ENCODE data around the gene NRCAM. TPM values are rescaled to one million over a fixed set of nuclear protein-coding genes. Genes with fewer than 3 reads are reported as not detected.

The NRCAM gene
- total RNA-seq, 4 donors from 2014 or later, result 0.77 to 30.3 (median 2.0) TPM; not detected in 1

GRCh38 chr7:108327353-108327752, 128.9 kb downstream of the NRCAM start:
- intact Hi-C loops (cut with DNase I; ENCODE audit: low total_unique reads), result no loop called here
- no peaks in the 10 kb centered on the region for H3K4me1 ChIP-seq
- no peaks in the 10 kb centered on the region for H3K9me3 ChIP-seq
- H3K36me3 ChIP-seq, result no peaks in the 10 kb centered on the region
- H3K27me3 ChIP-seq, result no peaks in the 10 kb centered on the region
- H3K4me3 ChIP-seq, result no peak overlapping the region
- DNase-seq, result no peak
- TF ChIP-seq CTCF (IDR thresholded peaks at IDR 0.05), result no peak
- TF ChIP-seq POLR2A (IDR thresholded peaks at IDR 0.05), result no peak
- H3K27ac ChIP-seq, result no peak overlapping the region

GRCh38 chr7:108326938-108327337, 129.3 kb downstream of the NRCAM start:
- no peak for DNase-seq
- Histone ChIP-seq H3K9me3 (no peaks in the 10 kb centered on the region), H3K4me3 (no peak overlapping the region), H3K27ac (no peak overlapping the region), H3K36me3 (no peaks in the 10 kb centered on the region), H3K4me1 (no peaks in the 10 kb centered on the region), H3K27me3 (no peaks in the 10 kb centered on the region)
- intact Hi-C loops (cut with DNase I; ENCODE audit: low total_unique reads), result no loop called here
- TF ChIP-seq POLR2A (IDR thresholded peaks at IDR 0.05) (no peak), CTCF (IDR thresholded peaks at IDR 0.05) (no peak)

GRCh38 chr7:108324053-108325038, 131.9 kb downstream of the NRCAM start:
- Histone ChIP-seq H3K4me1 (no peaks in the 10 kb centered on the region), H3K27me3 (no peaks in the 10 kb centered on the region), H3K9me3 (no peaks in the 10 kb centered on the region), H3K4me3 (no peak overlapping the region), H3K27ac (no peak overlapping the region), H3K36me3 (no peaks in the 10 kb centered on the region)
- intact Hi-C loops (cut with DNase I; ENCODE audit: low total_unique reads), result no loop called here
- DNase-seq, result no peak
- TF ChIP-seq CTCF (IDR thresholded peaks at IDR 0.05) (no peak), POLR2A (IDR thresholded peaks at IDR 0.05) (no peak)

GRCh38 chr7:108322925-108323832, 133.1 kb downstream of the NRCAM start:
- intact Hi-C loops (cut with DNase I; ENCODE audit: low total_unique reads), result no loop called here
- TF ChIP-seq CTCF (IDR thresholded peaks at IDR 0.05), result no peak
- TF ChIP-seq POLR2A (IDR thresholded peaks at IDR 0.05), result no peak
- no peaks in the 10 kb centered on the region for H3K9me3 ChIP-seq
- H3K27me3 ChIP-seq, result no peaks in the 10 kb centered on the region
- DNase-seq, result no peak
- no peaks in the 10 kb centered on the region for H3K4me1 ChIP-seq
- no peaks in the 10 kb centered on the region for H3K36me3 ChIP-seq
- H3K4me3 ChIP-seq, result no peak overlapping the region
- H3K27ac ChIP-seq, result no peak overlapping the region
